K562 (cell line): ENCODE data around the gene NEK4. TPM values are rescaled to one million over a fixed set of nuclear protein-coding genes. Genes with fewer than 3 reads are reported as not detected.

Source experiments
- ATAC-seq: fragments of 200-7000 bp; cut with Tn5 transposase; 3 replicates; pipeline ENCODE4 v1.9.1; 2020; ENCODE audit warnings: moderate library complexity
- Bru-seq: library from RNA; stranded (reverse); fragments of 400-500 nt; gene quantifications from one replicate; lab custom pipeline; 2021; lab: Mats Ljungman, UMichigan
- BruChase-seq, 2 experiments: library from RNA; stranded (reverse); fragments of 400-500 nt; gene quantifications; one replicate each; lab custom pipeline; 2021; lab: Mats Ljungman, UMichigan
- BruUV-seq: library from RNA; stranded (reverse); fragments of 400-500 nt; replicated peaks from 2 replicates; lab custom pipeline; 2021; lab: Mats Ljungman, UMichigan
- CTCF ChIA-PET: fragments of 300-600 bp; formaldehyde crosslinking; extraction: SDS; loops from one replicate; lab custom pipeline; 2021; ENCODE audit warnings: low intra/inter-chr PET ratio; lab: Yijun Ruan, JAX
- POLR2A ChIA-PET: fragments of 300-600, 350-650 bp; sonication (Branson Sonifier 250); formaldehyde crosslinking; extraction: SDS; loops from one replicate; lab custom pipeline; 2021; ENCODE audit warnings: antibody characterized with exemption, inconsistent platforms; lab: Yijun Ruan, JAX
- DNase-seq, 4 experiments: peaks; one replicate each; pipeline versions ENCODE4 v3.0.0 to v3.0.0-alpha.2; 2011 to 2018; ENCODE audit warnings: low spot score in 3 of 4, mixed read lengths in 3 of 4; ENCODE audit errors: extremely low read depth in 1 of 4
- FAIRE-seq: peaks from 2 replicates; lab custom pipeline; 2011; peaks lifted over from hg19 to GRCh38; lab: Jason Lieb, UNC
- H2AFZ ChIP-seq: 2 replicates; pipeline ENCODE4 v1.6.0; 2011; ENCODE audit warnings: low read depth, low read length, control low read depth, inconsistent platforms
- H3K27ac ChIP-seq: fragments of 200-600 bp; 3 replicates; pipeline ENCODE4 v1.8.0; 2011; ENCODE audit warnings: low read depth, mild to moderate bottlenecking, control low read depth, inconsistent platforms, low read length, moderate library complexity, mixed read lengths; ENCODE audit errors: extremely low read depth
- H3K27me3 ChIP-seq, 2 experiments: fragments of 300-600 bp in 1 of 2; 2 replicates in 1 of 2; 3 replicates in 1 of 2; pipeline versions ENCODE4 v1.6.0 to v1.8.0; 2011; ENCODE audit warnings: inconsistent platforms in 2 of 2, low read length in 2 of 2, mild to moderate bottlenecking in 1 of 2, mixed read lengths in 1 of 2, moderate library complexity in 1 of 2; ENCODE audit not compliant: control insufficient read depth in 2 of 2, insufficient read depth in 2 of 2
- H3K36me3 ChIP-seq: fragments of 300-600 bp; 3 replicates; pipeline ENCODE4 v1.8.0; 2011; ENCODE audit warnings: mild to moderate bottlenecking, low read length, inconsistent platforms; ENCODE audit not compliant: control insufficient read depth, insufficient read depth
- H3K4me1 ChIP-seq, 2 experiments: fragments of 200-600 bp in 1 of 2; replicated peaks in 1 of 2; 2 replicates in 1 of 2; 3 replicates in 1 of 2; pipeline versions ENCODE4 v1.5.1 to v1.8.0; 2011; ENCODE audit warnings: inconsistent platforms in 2 of 2, low read length in 2 of 2, mild to moderate bottlenecking in 1 of 2, mixed read lengths in 1 of 2, moderate library complexity in 1 of 2; ENCODE audit not compliant: control insufficient read depth in 2 of 2, insufficient read depth in 2 of 2
- H3K4me2 ChIP-seq: 2 replicates; pipeline ENCODE4 v1.6.1; 2011; ENCODE audit warnings: low read length, control low read depth, inconsistent platforms, mixed read lengths; ENCODE audit not compliant: insufficient read depth
- H3K4me3 ChIP-seq: fragments of 200-600 bp; sonication (generic), shearing (Covaris generic); 2 replicates; pipeline ENCODE4 v1.5.1; 2016; ENCODE audit warnings: control low read depth, inconsistent platforms
- H3K79me2 ChIP-seq: fragments of 200-600 bp; 3 replicates; pipeline ENCODE4 v1.8.0; 2011; ENCODE audit warnings: low read length, inconsistent platforms; ENCODE audit not compliant: control insufficient read depth, insufficient read depth
- H3K9ac ChIP-seq, 2 experiments: 2 replicates each; pipeline versions ENCODE4 v1.6.0 to v1.6.1; 2011; ENCODE audit warnings: low read depth in 2 of 2, low read length in 2 of 2, control low read depth in 1 of 2, inconsistent platforms in 1 of 2, mild to moderate bottlenecking in 1 of 2, mixed read lengths in 1 of 2; ENCODE audit not compliant: insufficient read depth in 1 of 2
- H3K9me1 ChIP-seq: one replicate; pipeline ENCODE4 v1.6.0; 2011; ENCODE audit warnings: inconsistent platforms, mild to moderate bottlenecking, low read length, moderate library complexity; ENCODE audit not compliant: control insufficient read depth, insufficient read depth
- H3K9me3 ChIP-seq: replicated peaks from 2 replicates; pipeline ENCODE4 v1.5.1; 2011; ENCODE audit warnings: low read depth, low read length, inconsistent platforms; ENCODE audit not compliant: control insufficient read depth, insufficient read depth
- H4K20me1 ChIP-seq: replicated peaks from 2 replicates; pipeline ENCODE4 v1.6.1; 2011; ENCODE audit warnings: low read length, inconsistent platforms, mixed read lengths; ENCODE audit not compliant: control insufficient read depth, insufficient read depth
- ATF6 ChIP-seq: sonication (generic); formaldehyde crosslinking; IDR thresholded peaks from 2 replicates; pipeline ENCODE4 v1.4.0; 2020; ENCODE audit warnings: mild to moderate bottlenecking, missing genetic modification reagents
- CBX1 ChIP-seq: sonication (generic); IDR thresholded peaks from 2 replicates; pipeline ENCODE4 v1.6.1; 2016; ENCODE audit warnings: antibody characterized with exemption, low read depth, mild to moderate bottlenecking
- GATA2 ChIP-seq: sonication (generic); formaldehyde crosslinking; IDR thresholded peaks from 2 replicates; pipeline ENCODE4 v1.4.0; 2020; ENCODE audit warnings: mild to moderate bottlenecking, missing genetic modification reagents
- HMG20A ChIP-seq: fragments of 450-650 bp; formaldehyde crosslinking; conservative IDR thresholded peaks from 2 replicates; pipeline ENCODE4 v1.4.0; 2020; ENCODE audit warnings: mild to moderate bottlenecking, mixed read lengths
- NFRKB ChIP-seq: fragments of 450-650 bp; IDR thresholded peaks from 2 replicates; pipeline ENCODE4 v1.6.1; 2016; ENCODE audit warnings: low read depth
- NKRF ChIP-seq: fragments of 450-650 bp; IDR thresholded peaks from 2 replicates; pipeline ENCODE4 v1.6.1; 2016; ENCODE audit warnings: borderline replicate concordance
- PML ChIP-seq: IDR thresholded peaks from 2 replicates; pipeline ENCODE4 v1.6.1; 2012; ENCODE audit warnings: low read length, inconsistent platforms
- SIN3B ChIP-seq: fragments of 450-650 bp; IDR thresholded peaks from 2 replicates; pipeline ENCODE4 v1.6.1; 2017; ENCODE audit warnings: low read depth, mild to moderate bottlenecking, moderate library complexity
- USF2 ChIP-seq: sonication (generic); formaldehyde crosslinking; IDR thresholded peaks from 2 replicates; pipeline ENCODE4 v1.5.0; 2020; ENCODE audit warnings: missing genetic modification reagents
- ZKSCAN8 ChIP-seq: fragments of 200-800 bp; sonication (Bioruptor generic); IDR thresholded peaks from 2 replicates; pipeline ENCODE4 v1.6.1; 2016; ENCODE audit warnings: missing genetic modification characterization, missing compliant biosample characterization
- WGBS: fragments of 100-300 bp; shearing (Covaris generic); methylation state at CpG from one replicate; pipeline ENCODE4 v1.1.6; 2016; ENCODE audit warnings: low coverage, mixed read lengths; ENCODE audit not compliant: insufficient coverage; ENCODE audit errors: missing lambda C conversion rate; 5-methylcytosine and 5-hydroxymethylcytosine counted together
- in situ Hi-C: fragments of 300-500 bp; cut with MboI; formaldehyde crosslinking; loops from 4 replicates; pipeline ENCODE4 v1.15.0; 2018; ENCODE audit warnings: inconsistent platforms, mixed read lengths
- intact Hi-C: fragments of 100-400 bp; cut with micrococcal nuclease; formaldehyde crosslinking; loops from 2 replicates; pipeline ENCODE4 v1.14.2; 2022
- long read RNA-seq, 3 experiments: library from polyadenylated mRNA in 2 of 3; library from RNA in 1 of 3; unstranded in 2 of 3; stranded (forward) in 1 of 3; transcript quantifications; one replicate each; pipeline ENCODE4 v2.0.0, GENCODE V29; 2019 to 2022
- polyA minus RNA-seq, 3 experiments: library from RNA; depleted of rRNA, polyadenylated mRNA; stranded (reverse); fragments of >200 nt; gene quantifications; 2 replicates each; pipeline ENCODE4 v1.2.3, GENCODE V29; 2011
- polyA plus RNA-seq, 8 experiments: library from polyadenylated mRNA; depleted of rRNA in 4 of 8; stranded (reverse) in 5 of 8; unstranded in 3 of 8; fragments of >200 nt; fragmentation: Nextera tagmentation in 2 of 8; fragmentation: Illumina TruSeq in 1 of 8; extraction: Ambion mirVana in 2 of 8; extraction: Trizol in 1 of 8; gene quantifications; 2 replicates each; pipeline versions ENCODE4 v1.2.1 to v1.2.3, GENCODE V29; 2011 to 2014; ENCODE audit warnings: inconsistent platforms in 1 of 8, missing spikeins in 1 of 8
- total RNA-seq, 7 experiments: library from RNA; depleted of rRNA in 6 of 7; stranded (reverse); fragments of >200 nt in 6 of 7; fragmentation: Illumina TruSeq in 2 of 7; extraction: Trizol in 2 of 7; gene quantifications; 2 replicates each; pipeline versions ENCODE4 v1.2.1 to v1.2.3, GENCODE V29; 2011 to 2021; ENCODE audit warnings: low replicate concordance in 1 of 7

The NEK4 gene
- total RNA-seq (2011; cell fraction: chromatin; rRNA removed; ENCODE audit: low replicate concordance), result 29.9 and 31.3 TPM in 2 replicates
- total RNA-seq (2011; cell fraction: nucleolus; rRNA removed), result 17.1 and 27.0 TPM in 2 replicates
- 14.4 and 20.8 TPM in 2 replicates for total RNA-seq (2011; cell fraction: nucleoplasm; rRNA removed)
- total RNA-seq (2014; rRNA removed) (15.5 and 17.5 TPM in 2 replicates), total RNA-seq (2014; rRNA removed; fragmentation: Illumina TruSeq; extraction: Trizol) (20.9 and 22.7 TPM in 2 replicates), total RNA-seq (2015; rRNA removed; fragmentation: Illumina TruSeq; extraction: Trizol) (21.3 and 23.4 TPM in 2 replicates), total RNA-seq (2021) (17.6 and 23.1 TPM in 2 replicates), polyA plus RNA-seq (2011; rRNA removed) (16.5 and 17.7 TPM in 2 replicates), polyA plus RNA-seq (2014; fragmentation: Illumina TruSeq; extraction: Trizol) (13.3 and 16.6 TPM in 2 replicates), polyA plus RNA-seq (2014; fragmentation: Nextera tagmentation; extraction: Ambion mirVana) (1 to 10 TPM; 5.8 to 6.9 TPM), polyA plus RNA-seq (2014; rRNA removed) (11.2 and 11.3 TPM in 2 replicates), polyA minus RNA-seq (2011; rRNA and poly(A)+ RNA removed) (28.4 and 29.0 TPM in 2 replicates), Bru-seq, nascent RNA (percentile 60 among the genes with signal in this experiment), BruChase-seq, experiment 1, labeled RNA remaining after a 2-hour chase (percentile 69 among the genes with signal in this experiment), BruChase-seq, experiment 2, labeled RNA remaining after a 6-hour chase (percentile 72 among the genes with signal in this experiment)
- polyA plus RNA-seq (2011; cell fraction: cytosol; rRNA removed), result 5.4 and 5.9 TPM in 2 replicates
- 9.1 and 12.6 TPM in 2 replicates for polyA plus RNA-seq (2011; cell fraction: nucleus; rRNA removed)
- polyA plus RNA-seq (2012), result 7.5 and 8.1 TPM in 2 replicates
- polyA minus RNA-seq (2011; cell fraction: cytosol; rRNA and poly(A)+ RNA removed), result 10.6 and 16.1 TPM in 2 replicates
- polyA minus RNA-seq (2011; cell fraction: nucleus; rRNA and poly(A)+ RNA removed), result 10.5 and 19.2 TPM in 2 replicates
- long read RNA-seq, experiment 1, full-length matches to known transcripts, result 13 of 59 reads
- long read RNA-seq, experiment 1, partial matches to known transcripts, result 20 of 59 reads
- long read RNA-seq, experiment 1, other reads (novel, unspliced or antisense), result 26 of 59 reads
- long read RNA-seq, experiment 2, partial matches to known transcripts, result 1 of 4 reads
- long read RNA-seq, experiment 2, other reads (novel, unspliced or antisense), result 3 of 4 reads
- long read RNA-seq, experiment 3, full-length matches to known transcripts, result 1 of 4 reads
- long read RNA-seq, experiment 3, partial matches to known transcripts, result 2 of 4 reads
- long read RNA-seq, experiment 3, other reads (novel, unspliced or antisense), result 1 of 4 reads

- Histone ChIP-seq H3K9me3 (no peaks in the 10 kb centered on the region), H3K79me2 (peaks cover 24% of the 10 kb centered on the region), H3K4me3 (peak within 1 kb of the TSS; percentile 80), H3K9ac (peak within 1 kb of the TSS; percentile 83 to 87), H3K4me1 (peaks cover 3 to 4% of the 10 kb centered on the region in 2 experiments; a peak in 2 of 5 replicates), H3K9me1 (no peaks in the 10 kb centered on the region), H3K36me3 (peaks cover 13% of the 10 kb centered on the region; the same call in 1 of the 3 replicates), H3K4me2 (peak within 1 kb of the TSS; percentile 93), H2AFZ (peak within 1 kb of the TSS; percentile 94), H4K20me1 (no peaks in the 10 kb centered on the region), H3K27me3 (no peaks in the 10 kb centered on the region), H3K27ac (peak within 1 kb of the TSS; percentile 88)
- ATAC-seq (peak; percentile 99), DNase-seq (peak; percentile 87 to 91 (median 90)), FAIRE-seq (peak; percentile 82)
- no TSS peak for BruUV-seq
- WGBS, result under 1% methylated on average over 32 of the region's 67 CpGs
- in situ Hi-C loops, result no loop called here
- ChIA-PET POLR2A (interaction anchor here (0.7 to 1.5 kb wide), 6 partner anchors 10 to 210 kb away, joined by 3 to 7 read pairs (median 4); no protein-coding TSS in a partner anchor), CTCF (interaction anchor here (0.7 kb wide), 1 partner anchor 375 kb away, joined by 6 read pairs; no protein-coding TSS in a partner anchor)
- intact Hi-C loops, result no loop called here
- no peak for TF ChIP-seq NFRKB
- TF ChIP-seq CBX1, result 0 out of 2 replicates have a peak, but pooled peaks have one; percentile 46
- no peak for TF ChIP-seq GATA2 (CRISPR knock-in tag)
- TF ChIP-seq ATF6 (CRISPR knock-in tag), result peak; percentile 87; the same call in 1 of the 2 replicates
- TF ChIP-seq NKRF, result peak; percentile 87; the same call in 1 of the 2 replicates
- no peak for TF ChIP-seq HMG20A (CRISPR knock-in tag)
- 0 out of 2 replicates have a peak, but pooled peaks have one; percentile 24 for TF ChIP-seq SIN3B
- TF ChIP-seq PML, result peak; percentile 64; the same call in 1 of the 2 replicates
- no peak for TF ChIP-seq ZKSCAN8 (CRISPR knock-in tag)
- no peak for TF ChIP-seq USF2 (CRISPR knock-in tag)
Measured at GRCh38 chr3:52770496-52771333, at the start of gene NEK4. Gene NEK4, minus strand, starts transcription at chr3:52770940. Its CDS starts 194 bp downstream, at chr3:52770746.
